ENCODE data around the gene ZNF202.
"Not testable (repeated sequence)": the region's sequence is repeated elsewhere in the genome, so short reads cannot be mapped to it uniquely, and the experiment has no call there.

Gene ZNF202

GRCh38 chr11:123738374-123738773 is 3.1 kb downstream of the ZNF202 start:
- DNase-seq = no peak

- no peak for DNase-seq
Observed at GRCh38 chr11:123736769-123737168, 4.7 kb downstream of the ZNF202 start.

- DNase-seq = no peak
Observed at GRCh38 chr11:123729602-123730001, 11.9 kb downstream of the ZNF202 start.

DNA sequence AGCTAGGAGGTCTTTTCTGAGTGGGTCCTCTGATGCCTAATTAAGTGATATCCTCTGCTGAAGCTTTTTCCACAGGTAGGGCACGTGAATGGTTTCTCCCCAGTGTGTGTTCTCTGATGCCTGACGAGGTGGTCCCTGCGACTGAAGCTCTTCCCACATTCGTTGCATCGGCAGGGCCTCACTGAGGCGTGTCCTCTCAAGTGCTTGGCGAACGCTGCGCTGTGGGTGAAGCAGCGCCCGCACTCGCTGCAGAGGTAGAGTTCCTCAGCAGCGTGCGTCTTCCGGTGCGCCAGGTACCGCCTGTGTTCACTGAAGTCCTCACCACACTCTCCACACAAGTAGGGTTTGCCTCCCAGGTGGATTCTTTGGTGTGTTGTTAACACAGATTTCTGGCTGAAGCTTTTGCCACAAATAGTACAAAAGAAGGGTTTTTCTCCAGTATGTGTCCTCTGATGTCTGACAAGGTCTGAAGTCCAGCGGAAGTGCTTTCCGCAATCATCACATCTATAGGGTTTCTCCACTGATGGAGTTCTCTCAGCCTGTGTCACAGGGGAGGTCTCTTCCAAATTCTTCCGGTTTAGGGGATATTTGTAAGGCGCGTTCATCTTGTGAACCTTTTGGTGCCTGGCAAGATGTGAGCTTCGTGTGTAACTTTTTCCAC is 15.3 kb downstream of the ZNF202 start:
- no peak for DNase-seq

GRCh38 chr11:123719452-123719851 is 22.0 kb downstream of the ZNF202 start:
- no peak for DNase-seq

- DNase-seq = no peak
Observed at GRCh38 chr11:123718469-123718868, 23.0 kb downstream of the ZNF202 start.

DNA sequence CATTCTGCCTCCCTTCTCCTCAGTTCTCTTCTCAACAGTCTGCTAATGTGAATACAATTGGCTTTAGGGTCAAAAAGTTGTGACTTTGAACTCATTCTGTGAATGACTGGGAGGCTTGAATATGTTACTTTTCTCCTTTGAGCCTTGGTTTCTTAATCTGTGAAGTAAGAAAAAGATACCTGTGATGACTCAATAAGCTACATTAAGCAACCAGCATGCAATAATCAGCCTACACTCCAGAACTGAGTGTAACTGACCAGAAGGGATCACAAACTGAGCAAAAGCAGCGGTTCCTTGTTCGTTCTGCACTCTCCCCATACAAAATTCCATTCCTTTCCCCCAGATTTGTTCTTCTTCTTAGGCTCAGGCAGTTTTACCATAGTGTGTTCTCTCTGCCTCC is 23.4 kb downstream of the ZNF202 start:
- DNase-seq = no peak

DNA sequence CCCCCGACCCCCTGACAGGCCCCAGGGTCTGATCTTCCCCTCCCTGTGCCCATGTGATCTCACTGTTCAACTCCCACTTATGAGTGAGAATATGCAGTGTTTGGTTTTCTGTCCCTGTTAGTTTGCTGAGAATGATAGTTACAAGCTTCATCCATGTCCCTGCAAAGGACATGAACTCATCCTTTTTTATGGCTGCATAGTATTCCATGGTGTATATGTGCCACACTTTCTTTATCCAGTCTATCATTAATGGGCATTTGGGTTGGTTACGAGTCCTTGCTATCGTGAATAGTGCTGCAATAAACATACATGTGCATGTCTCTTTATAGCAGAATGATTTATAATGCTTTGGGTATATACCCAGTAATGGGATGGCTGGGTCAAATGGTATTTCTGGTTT is 28.8 kb downstream of the ZNF202 start:
- DNase-seq = not testable (repeated sequence)

GRCh38 chr11:123707606-123708205 is 33.8 kb downstream of the ZNF202 start:
- peak; percentile 51 for DNase-seq

DNA sequence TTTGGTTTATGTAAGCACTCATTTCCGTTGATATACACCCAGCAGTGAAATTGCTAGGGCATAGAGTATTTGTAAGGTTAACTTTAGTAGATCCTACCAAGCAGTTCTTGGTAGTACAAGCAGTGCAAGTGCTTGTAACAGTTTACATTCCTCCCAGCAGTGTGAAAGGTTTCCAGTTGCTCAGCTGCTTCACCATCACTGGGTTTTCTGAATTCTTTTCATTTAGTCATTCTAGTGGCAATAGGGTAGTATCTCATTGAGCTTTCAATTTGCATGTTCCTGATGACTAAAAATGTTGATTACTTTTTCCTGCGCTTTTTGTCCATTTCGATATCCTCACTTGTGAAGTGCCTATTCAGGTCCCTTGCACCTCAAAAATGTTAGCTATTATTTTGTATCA is 34.3 kb downstream of the ZNF202 start:
- no peak for DNase-seq

DNA sequence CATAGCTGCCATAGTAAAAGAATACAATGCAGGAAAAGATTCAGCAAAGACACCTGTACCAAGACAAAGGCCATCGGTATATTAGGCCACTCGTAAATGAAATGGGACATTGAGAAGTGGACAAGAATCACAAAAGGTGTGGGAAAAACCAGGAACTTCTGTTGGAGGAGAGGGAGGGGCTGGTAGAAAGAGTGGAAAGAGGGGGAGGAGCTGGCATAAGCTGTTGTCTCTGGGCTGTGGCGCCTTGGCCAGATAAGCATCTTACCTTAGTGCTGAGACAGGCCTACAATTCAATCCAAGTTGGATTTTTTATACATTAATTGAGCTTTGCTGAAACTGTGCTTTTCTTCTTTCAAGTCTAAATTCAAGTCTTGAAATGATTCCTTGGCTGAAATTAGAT is 37.1 kb downstream of the ZNF202 start:
- DNase-seq = no peak

- no peak for DNase-seq
Observed at GRCh38 chr11:123702696-123703095, 38.8 kb downstream of the ZNF202 start.

- no peak for DNase-seq
Observed at GRCh38 chr11:123702139-123702538, 39.3 kb downstream of the ZNF202 start.

DNA sequence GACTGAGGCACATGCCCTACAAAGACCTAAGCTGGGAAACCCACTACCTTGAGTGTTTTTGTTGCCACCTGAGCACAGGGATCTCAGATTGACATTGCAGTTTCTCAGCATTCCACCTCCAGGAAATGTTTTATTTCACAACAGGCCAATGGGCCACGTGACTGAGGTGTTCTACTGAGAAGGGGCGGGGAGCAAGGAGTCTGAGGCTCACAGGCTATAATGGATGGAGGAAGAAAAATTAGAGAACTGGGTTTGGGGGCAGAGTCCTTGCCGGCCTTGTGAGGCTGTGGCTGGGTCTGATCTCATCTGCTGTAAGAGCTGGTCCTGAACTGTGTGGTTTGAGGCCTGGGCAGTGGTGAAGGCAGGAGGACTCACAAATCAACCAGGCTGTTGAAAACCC is 40.7 kb downstream of the ZNF202 start:
- DNase-seq = no peak

GRCh38 chr11:123698546-123699127 is 42.8 kb downstream of the ZNF202 start:
- DNase-seq = no peak

- DNase-seq = no peak
Observed at GRCh38 chr11:123696183-123696582, 45.3 kb downstream of the ZNF202 start.

DNA sequence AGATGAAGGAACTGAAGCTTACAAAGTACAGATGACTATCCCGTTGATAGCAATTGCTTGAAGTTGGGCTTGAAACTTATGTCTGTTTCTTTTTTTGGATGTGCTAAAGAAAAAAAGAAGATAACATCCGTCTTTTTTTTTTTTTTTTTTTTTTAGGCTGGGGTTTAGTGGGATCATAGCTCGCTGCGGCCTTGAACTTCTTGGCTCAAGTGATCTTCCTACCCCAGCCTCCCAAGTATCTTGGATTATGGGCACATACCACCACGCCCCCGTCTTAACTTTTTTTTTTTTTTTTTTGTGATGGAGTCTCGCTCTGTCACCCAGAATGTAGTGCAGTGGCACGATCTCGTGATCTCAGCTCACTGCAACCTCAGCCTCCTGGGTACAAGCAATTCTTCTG is 46.2 kb downstream of the ZNF202 start:
- DNase-seq = no peak

DNA sequence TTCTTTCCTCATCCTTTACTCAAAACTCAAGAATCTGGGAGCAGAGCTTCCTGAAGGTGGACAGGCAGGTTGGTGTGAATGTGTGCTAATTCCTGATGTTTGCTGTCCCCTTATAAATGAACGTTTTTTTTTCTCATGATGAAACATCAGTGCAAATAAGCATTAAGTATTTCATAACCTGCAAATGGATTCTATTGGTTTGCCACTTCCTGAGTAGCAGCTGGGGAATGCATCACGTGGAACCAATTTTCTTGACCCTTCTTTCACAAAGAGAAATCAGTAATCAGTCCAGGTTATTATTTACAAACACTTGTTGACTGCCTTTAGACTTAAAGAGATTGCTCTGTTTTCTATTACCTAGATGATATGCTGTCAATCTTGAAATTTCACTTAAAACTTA is 46.9 kb downstream of the ZNF202 start:
- no peak for DNase-seq

DNA sequence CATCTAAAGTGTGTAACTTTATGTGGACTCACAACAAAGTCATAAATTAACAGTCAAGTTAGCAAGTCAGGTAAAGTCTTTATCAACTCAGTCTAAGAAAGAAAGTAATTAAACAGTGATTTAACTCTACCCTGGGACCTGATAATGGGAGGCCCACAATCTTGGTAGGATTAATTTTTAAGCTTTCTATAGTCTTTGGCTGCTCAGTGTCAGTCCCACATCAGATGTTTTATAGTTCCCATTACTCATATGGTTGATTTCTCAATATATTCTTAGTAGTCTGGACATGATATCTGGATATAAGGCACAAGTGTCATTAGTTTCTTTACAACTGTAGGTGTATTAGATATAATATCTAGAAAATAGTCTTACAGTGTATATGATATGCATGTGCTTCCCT is 48.5 kb downstream of the ZNF202 start:
- no peak for DNase-seq

DNA sequence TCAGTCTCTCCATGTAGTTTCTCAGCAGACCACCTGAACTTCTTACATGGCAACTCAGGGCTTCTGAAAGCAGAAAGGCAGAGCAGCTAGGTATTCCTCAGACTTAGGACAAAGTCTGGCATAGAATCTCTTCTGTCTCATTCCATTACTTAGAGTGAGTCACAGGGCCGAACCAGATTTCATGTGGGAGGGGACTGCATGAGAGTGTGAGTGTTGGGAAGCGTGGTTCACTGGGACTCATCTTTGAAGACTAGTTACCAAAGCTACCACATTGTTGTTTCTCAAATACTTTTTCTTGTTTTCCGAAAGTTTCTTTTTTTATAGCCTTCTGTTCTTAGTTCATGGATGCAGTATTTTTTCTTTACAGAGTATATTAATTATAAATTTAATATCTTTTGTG is 51.0 kb downstream of the ZNF202 start:
- no peak for DNase-seq

DNA sequence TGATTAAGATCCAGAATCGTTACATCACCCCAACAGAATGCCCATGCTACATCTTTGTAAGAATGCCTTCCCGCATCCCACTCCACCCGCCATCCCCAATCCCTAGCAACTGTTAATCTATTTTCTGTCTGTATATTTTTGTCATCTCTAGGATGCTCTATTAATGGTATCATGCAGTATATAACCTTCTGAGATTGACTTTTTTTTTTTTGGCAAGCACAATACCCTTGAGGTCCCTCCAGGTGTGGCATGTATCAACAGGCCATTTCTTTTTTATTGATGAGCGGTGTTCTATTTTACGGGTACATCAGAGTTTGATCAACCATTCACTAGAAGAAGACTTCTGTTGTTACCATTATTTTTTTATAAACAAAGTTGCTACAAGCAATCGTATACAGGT is 56.9 kb downstream of the ZNF202 start:
- DNase-seq = no peak

- no peak for DNase-seq
Observed at GRCh38 chr11:123683428-123684170, 57.9 kb downstream of the ZNF202 start.

DNA sequence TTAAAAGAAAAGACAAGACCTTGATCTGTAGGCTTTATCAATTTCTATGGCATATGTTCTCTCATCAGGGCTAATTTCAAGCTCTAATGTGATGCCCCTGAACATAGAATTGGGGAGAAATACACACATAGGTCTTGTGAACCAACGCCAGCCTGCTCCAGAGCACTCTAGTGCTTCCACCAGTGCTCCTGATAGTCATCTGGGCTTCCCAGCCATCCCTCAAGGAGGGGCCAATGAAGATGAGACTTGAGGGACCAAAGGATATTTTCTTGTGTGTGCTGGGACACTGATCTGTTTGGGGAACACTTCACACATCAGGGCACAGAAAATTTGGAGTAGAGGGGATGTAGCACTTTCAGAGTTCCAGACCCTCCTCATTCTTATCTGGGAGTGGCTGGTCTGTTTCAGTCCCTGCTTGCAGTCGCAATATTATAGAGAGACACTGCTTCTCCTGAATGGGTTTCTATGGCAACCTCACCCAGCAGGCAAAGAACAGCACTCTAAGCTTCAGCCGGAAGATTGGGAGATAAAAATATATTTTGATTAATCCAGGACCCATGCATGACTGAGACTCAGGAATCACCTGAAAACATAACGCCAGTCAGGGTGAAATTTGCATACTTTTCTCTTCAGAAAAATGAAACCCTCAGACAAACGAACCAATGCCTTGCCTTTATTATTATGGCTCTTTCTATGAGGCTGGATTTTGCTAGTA is 58.6 kb downstream of the ZNF202 start:
- DNase-seq = no peak
